IPS-18a (cell line): ENCODE results near the gene PDZD8.

Source experiments
- H3K27ac ChIP-seq: one replicate; pipeline ENCODE4 v1.5.1; 2013; ENCODE audit warnings: low read length
- H3K27me3 ChIP-seq: one replicate; pipeline ENCODE4 v1.6.1; 2013; ENCODE audit warnings: mild to moderate bottlenecking, low read length; ENCODE audit not compliant: control insufficient read depth, insufficient read depth
- H3K36me3 ChIP-seq: one replicate; pipeline ENCODE4 v1.6.1; 2013; ENCODE audit warnings: low read depth, low read length; ENCODE audit not compliant: control insufficient read depth
- H3K4me1 ChIP-seq: one replicate; pipeline ENCODE4 v1.6.1; 2013; ENCODE audit warnings: low read depth, low read length; ENCODE audit not compliant: control insufficient read depth
- H3K4me3 ChIP-seq: one replicate; pipeline ENCODE4 v1.5.1; 2013; ENCODE audit warnings: low read length
- H3K9ac ChIP-seq: one replicate; pipeline ENCODE4 v1.6.1; 2013; ENCODE audit warnings: mild to moderate bottlenecking, low read length, moderate library complexity
- H3K9me3 ChIP-seq: one replicate; pipeline ENCODE4 v1.6.1; 2013; ENCODE audit warnings: low read depth, low read length; ENCODE audit not compliant: control insufficient read depth

Gene PDZD8

DNA sequence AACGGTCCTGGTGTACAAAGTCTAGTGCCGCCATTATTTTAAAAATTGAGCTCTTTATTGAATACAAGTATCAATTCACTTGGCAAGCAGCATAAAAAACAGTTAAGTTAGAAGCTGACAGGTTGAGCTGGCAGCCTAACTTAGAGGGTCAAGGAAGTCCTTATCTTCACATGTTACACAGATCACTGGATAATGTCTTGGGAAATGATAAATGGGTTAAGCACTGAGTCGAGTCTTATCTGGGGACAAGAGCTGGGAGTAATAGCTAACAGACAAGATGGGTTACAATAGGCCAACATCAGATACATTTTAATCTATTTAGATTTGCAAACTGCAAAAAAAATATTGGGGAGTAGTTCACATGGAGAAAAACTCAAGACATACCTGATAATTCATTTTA lies 100.1 kb downstream of the PDZD8 start:
- Histone ChIP-seq H3K4me3 (no peak overlapping the region), H3K4me1 (no peaks in the 10 kb centered on the region), H3K36me3 (no peaks in the 10 kb centered on the region), H3K9me3 (no peaks in the 10 kb centered on the region), H3K27ac (no peak overlapping the region), H3K27me3 (no peaks in the 10 kb centered on the region), H3K9ac (no peak overlapping the region)

DNA sequence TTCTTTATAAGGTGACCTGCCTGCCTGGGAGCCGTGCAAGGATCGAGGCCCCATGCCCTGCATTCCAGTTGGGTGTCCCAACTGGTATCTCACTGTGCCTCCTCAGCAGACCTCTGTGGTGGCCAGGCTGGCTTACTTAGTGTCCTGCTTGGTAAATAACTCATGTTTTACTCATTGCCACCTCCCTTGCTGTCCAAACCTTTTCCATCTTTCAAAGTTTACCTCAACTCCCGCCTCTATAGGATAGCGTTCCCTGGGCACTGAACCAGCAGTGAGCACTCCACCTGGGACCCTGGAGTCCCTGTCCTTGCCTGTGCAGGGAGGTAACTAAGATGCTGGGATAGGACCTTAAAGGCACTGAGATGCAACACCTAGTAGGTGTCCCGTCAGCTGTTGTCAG lies 100.7 kb downstream of the PDZD8 start:
- H3K9me3 ChIP-seq: no peaks in the 10 kb centered on the region
- H3K4me1 ChIP-seq: no peaks in the 10 kb centered on the region
- no peaks in the 10 kb centered on the region for H3K27me3 ChIP-seq
- H3K9ac ChIP-seq: no peak overlapping the region
- no peaks in the 10 kb centered on the region for H3K36me3 ChIP-seq
- H3K4me3 ChIP-seq: no peak overlapping the region
- no peak overlapping the region for H3K27ac ChIP-seq

DNA sequence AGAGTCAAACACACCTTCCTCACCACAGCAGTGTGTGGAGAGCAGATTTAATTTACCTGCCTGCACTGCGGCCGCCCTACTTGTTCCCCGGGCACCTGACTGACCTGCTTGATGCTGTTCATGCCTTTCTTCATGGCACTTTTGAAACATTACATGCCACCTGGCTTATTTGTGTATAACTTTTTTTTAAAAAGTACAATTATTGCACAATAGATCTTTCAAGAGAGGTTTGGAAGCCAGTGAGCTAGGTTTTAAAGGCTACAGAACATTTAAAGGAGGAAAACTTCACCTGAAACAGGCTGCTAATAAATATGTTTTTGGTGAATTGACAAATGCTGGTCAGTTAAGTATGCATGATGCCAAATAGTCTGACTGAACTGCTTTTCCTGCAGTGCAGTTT lies 101.3 kb downstream of the PDZD8 start:
- Histone ChIP-seq H3K27me3 (no peaks in the 10 kb centered on the region), H3K4me3 (no peak overlapping the region), H3K9ac (no peak overlapping the region), H3K4me1 (no peaks in the 10 kb centered on the region), H3K36me3 (no peaks in the 10 kb centered on the region), H3K27ac (no peak overlapping the region), H3K9me3 (no peaks in the 10 kb centered on the region)

DNA sequence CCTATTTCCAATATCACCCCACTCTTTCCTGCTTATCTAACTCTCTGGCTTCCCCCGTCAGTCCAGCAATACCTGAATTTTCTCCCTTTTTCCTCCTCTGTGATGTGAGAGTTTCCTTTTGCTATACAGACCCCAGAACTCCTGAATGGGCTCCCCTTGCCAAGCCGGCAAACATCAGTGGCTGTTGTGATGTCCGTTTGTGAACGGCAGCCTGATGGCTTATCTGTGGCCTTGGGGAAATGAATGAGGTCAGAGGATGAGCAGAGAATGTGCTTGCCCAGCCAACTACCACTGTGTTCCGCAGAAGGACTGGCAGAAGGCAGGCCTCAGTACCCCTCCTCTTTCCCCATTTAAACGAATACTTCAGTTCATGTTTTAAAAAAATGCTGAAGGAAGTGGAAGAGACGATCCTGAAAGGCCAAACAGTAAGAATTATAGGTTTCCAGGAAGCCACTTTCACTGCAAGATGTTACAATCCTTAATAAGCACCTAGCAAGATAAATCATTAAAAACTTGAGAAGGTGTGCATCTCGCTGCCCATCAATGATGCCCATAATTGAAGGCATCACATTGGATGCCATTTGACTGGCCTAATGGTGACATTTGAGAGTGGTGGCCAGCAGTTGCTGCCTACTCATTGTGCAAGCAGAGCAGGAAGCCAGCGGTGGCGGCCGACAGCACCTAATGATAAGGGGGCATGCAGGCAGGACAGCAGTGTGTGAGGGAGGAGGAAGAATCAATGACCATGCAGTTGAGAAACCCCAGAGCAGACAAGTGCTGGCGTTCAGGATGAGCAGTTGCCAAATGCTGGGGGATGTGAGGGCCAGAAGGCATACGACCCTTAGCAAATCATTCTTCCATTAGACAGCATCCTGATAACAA lies 102.8 kb downstream of the PDZD8 start:
- no peak overlapping the region for H3K27ac ChIP-seq
- no peak overlapping the region for H3K9ac ChIP-seq

DNA sequence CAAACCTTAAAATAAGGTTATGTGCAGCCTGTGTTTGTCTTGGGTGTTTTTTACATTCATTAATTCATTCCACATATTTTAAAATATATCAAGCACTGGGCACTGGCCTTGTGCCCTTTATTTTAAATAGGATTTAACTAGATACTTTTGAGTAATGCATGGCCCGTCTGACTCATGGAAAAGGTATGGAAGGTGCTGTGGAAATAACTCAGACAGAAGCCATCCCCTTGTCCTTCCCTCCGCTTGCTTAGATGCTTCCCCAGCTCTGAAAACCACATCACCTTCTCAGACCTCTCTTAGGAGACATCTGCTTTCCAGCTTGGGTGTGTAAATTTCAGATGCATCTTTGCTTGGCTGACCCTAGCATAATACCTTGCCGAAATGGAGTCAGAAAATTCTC lies 103.8 kb downstream of the PDZD8 start:
- H3K4me3 ChIP-seq: no peak overlapping the region
- H3K27ac ChIP-seq: no peak overlapping the region
- no peaks in the 10 kb centered on the region for H3K4me1 ChIP-seq
- H3K36me3 ChIP-seq: no peaks in the 10 kb centered on the region
- H3K9ac ChIP-seq: no peak overlapping the region
- no peaks in the 10 kb centered on the region for H3K27me3 ChIP-seq
- H3K9me3 ChIP-seq: no peaks in the 10 kb centered on the region

More for the DNA sequence above, 102.8 kb downstream of the PDZD8 start:
- Histone ChIP-seq H3K9me3 (no peaks in the 10 kb centered on the region), H3K4me3 (no peak overlapping the region), H3K27me3 (no peaks in the 10 kb centered on the region), H3K36me3 (no peaks in the 10 kb centered on the region), H3K4me1 (no peaks in the 10 kb centered on the region)

DNA sequence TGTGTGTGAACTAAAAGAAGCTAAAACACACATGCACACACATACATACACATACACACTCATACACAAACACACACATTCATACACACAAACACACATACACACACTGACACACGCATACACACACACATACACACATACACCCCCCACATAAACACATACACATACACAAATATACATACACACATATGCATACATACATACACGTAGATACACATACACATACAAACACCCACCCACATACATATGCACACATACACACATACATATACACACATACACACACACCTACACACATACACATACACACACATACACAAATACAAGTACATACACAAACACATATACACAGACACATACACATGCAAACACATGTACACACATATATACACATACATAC lies 106.3 kb downstream of the PDZD8 start:
- Histone ChIP-seq H3K27ac (no peak overlapping the region), H3K27me3 (no peaks in the 10 kb centered on the region), H3K4me1 (no peaks in the 10 kb centered on the region), H3K4me3 (no peak overlapping the region), H3K9me3 (no peaks in the 10 kb centered on the region), H3K9ac (no peak overlapping the region), H3K36me3 (no peaks in the 10 kb centered on the region)

DNA sequence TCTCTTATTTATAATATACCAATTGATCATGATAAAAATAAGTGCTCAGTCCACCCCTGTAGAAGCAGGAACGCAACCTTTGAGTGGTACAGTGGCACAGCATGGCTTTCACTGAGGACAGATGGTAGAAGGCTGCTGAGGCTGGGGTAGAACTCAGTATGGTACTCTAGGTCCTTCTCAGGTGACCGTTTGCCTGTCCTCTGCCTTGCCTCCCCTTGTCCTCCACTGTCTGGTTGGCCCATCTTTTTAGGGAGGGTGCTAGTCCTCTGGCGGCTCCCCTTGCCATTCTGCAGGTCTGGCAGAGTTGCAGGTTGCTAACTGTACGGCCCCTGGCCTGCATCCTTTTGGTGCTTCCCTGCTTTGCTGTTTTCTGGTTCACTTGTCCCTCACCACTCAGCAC lies 107.0 kb downstream of the PDZD8 start:
- Histone ChIP-seq H3K27ac (no peak overlapping the region), H3K36me3 (no peaks in the 10 kb centered on the region), H3K9me3 (no peaks in the 10 kb centered on the region), H3K27me3 (no peaks in the 10 kb centered on the region), H3K9ac (no peak overlapping the region), H3K4me3 (no peak overlapping the region), H3K4me1 (no peaks in the 10 kb centered on the region)

DNA sequence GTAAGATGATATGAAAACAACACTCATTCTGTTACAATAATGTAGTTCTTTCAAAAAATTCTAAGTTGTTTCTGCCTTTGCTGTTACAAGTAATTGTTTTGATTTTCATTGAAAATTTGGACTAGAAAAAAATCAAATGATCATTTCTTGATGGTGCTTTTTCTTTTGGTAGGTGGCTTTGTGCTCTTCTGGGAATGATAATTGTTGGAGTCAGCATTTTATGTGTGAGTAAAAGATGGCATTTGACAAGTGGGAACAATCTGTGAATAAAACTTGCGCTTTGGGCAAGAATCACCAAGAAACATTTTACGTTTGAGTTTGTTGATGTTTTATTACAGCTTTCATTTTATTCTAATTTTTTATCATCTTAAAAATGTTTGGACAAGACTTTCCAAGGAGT lies 108.4 kb downstream of the PDZD8 start:
- no peak overlapping the region for H3K4me3 ChIP-seq
- no peaks in the 10 kb centered on the region for H3K27me3 ChIP-seq
- no peak overlapping the region for H3K9ac ChIP-seq
- no peaks in the 10 kb centered on the region for H3K9me3 ChIP-seq
- no peaks in the 10 kb centered on the region for H3K36me3 ChIP-seq
- H3K4me1 ChIP-seq: no peaks in the 10 kb centered on the region
- no peak overlapping the region for H3K27ac ChIP-seq

DNA sequence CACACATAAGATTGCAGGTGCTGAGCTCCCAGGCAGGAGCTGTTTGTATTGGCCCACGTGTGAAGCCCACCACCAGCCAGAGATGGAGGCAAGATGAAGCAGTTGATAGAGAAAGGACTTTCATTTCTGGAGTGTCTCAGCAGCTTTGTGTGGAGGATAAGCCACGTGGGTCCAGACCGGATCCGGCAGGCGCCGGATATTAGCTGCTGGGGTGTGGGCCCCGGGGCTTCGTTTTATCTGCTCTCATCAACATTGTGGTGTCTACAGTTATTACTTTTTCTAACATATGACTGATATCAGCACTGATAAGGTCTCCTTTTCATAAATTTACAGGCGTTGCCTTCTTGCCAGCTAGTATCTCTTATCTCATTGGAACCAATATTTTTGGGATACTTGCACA lies 108.8 kb downstream of the PDZD8 start:
- no peak overlapping the region for H3K27ac ChIP-seq
- H3K9me3 ChIP-seq: no peaks in the 10 kb centered on the region
- no peak overlapping the region for H3K9ac ChIP-seq
- H3K4me3 ChIP-seq: no peak overlapping the region
- H3K36me3 ChIP-seq: no peaks in the 10 kb centered on the region
- H3K4me1 ChIP-seq: no peaks in the 10 kb centered on the region
- no peaks in the 10 kb centered on the region for H3K27me3 ChIP-seq

DNA sequence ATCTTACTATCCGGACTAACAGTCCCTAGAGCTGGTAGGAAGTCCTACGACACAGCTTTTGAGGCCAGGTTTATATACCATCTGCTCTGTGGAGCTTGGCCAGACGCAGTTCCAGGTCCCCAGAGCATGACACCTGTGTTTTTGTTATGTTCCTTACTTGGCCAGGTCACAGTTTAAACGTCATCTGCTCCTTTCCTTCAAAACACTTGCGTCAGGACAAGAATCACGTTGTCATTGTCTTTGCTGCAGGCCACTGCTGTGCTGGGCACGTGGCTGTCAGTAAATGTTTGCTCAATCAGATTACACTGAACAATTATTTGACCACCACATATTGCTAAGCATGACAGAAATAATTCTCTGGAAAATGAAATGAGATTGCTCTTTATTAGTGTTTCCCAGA lies 110.5 kb downstream of the PDZD8 start:
- H3K36me3 ChIP-seq: no peaks in the 10 kb centered on the region
- peaks cover 10% of the 10 kb centered on the region for H3K4me1 ChIP-seq
- H3K9ac ChIP-seq: no peak overlapping the region
- no peak overlapping the region for H3K27ac ChIP-seq
- no peaks in the 10 kb centered on the region for H3K27me3 ChIP-seq
- no peak overlapping the region for H3K4me3 ChIP-seq
- no peaks in the 10 kb centered on the region for H3K9me3 ChIP-seq

DNA sequence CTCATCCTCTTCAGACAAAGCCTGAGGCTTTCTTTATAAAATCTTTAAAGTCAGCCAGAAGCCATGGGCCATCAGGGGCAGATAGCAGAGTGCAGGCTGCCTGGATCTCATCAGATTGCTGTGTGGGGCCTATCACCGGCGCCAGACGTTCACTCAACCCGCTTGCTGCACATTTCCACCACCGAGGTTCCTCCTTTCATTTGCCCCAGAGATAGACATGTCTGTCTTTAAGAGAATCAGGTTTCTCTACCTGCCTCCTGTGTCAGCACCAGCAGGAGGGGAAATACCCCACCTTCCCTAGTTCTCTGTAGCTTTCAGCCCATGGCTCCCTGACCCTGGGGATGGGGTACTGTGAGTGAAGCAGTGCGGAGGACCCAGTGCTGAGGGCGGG lies 112.3 kb downstream of the PDZD8 start:
- Histone ChIP-seq H3K27ac (no peak overlapping the region), H3K4me1 (peaks cover 18% of the 10 kb centered on the region), H3K27me3 (no peaks in the 10 kb centered on the region), H3K36me3 (no peaks in the 10 kb centered on the region), H3K9me3 (no peaks in the 10 kb centered on the region), H3K9ac (no peak overlapping the region), H3K4me3 (no peak overlapping the region)

DNA sequence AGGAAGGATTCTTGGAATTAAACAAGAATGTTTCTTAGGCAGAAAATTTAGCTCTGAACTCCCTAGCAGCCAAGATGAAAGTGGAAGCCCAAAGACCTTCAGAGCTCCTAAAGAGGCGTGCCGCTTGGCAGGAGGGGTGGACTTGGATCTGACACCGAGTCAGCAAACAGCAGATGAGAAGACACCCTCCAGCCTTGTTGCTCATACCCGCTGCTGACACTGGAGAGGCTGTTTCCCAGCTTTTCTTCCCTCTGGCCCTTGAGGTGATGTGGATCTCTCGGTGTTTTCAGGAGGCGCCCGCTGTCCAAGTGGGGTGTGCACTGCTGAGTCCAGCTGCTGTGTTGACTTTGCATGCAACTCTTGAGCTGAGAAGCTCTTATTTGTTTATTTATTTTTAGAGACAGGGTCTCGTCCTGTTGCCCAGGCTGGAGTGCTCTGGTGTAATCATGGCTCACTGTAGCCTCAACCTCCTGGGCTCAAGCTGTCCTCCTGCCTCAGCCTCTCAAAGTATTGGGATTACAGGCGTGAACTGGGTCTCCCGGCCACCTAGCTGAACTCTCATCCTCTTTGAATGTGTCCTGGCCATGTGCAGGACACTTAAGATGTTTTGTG lies 112.8 kb downstream of the PDZD8 start:
- no peak overlapping the region for H3K4me3 ChIP-seq
- H3K9me3 ChIP-seq: no peaks in the 10 kb centered on the region
- H3K4me1 ChIP-seq: peaks cover 23% of the 10 kb centered on the region
- no peak overlapping the region for H3K27ac ChIP-seq
- no peaks in the 10 kb centered on the region for H3K36me3 ChIP-seq
- H3K27me3 ChIP-seq: no peaks in the 10 kb centered on the region
- H3K9ac ChIP-seq: no peak overlapping the region
